Liver (tissue), 3 donors: ENCODE results near the gene CNBP.
A peak's percentile ranks its signal among the peaks of the same experiment; 100 is the strongest.

ENCODE experiments used
- EGR1 ChIP-seq, 2 donors: IDR thresholded peaks; 2 replicates each; pipeline ENCODE4 v1.6.1; 2016 to 2018; ENCODE audit warnings: antibody characterized with exemption in 2 of 2, low read depth in 2 of 2
- FOXA1 ChIP-seq: IDR thresholded peaks from 2 replicates; pipeline ENCODE4 v1.6.1; 2016; ENCODE audit warnings: antibody characterized with exemption
- FOXA2 ChIP-seq: IDR thresholded peaks from 2 replicates; pipeline ENCODE4 v1.6.1; 2016; ENCODE audit warnings: antibody characterized with exemption
- GABPA ChIP-seq, 2 donors: IDR thresholded peaks in 1 of 2; conservative IDR thresholded peaks in 1 of 2; 2 replicates each; pipeline ENCODE4 v1.6.1; 2016; ENCODE audit warnings: antibody characterized with exemption in 2 of 2, mild to moderate bottlenecking in 1 of 2, moderate library complexity in 1 of 2
- JUND ChIP-seq, 2 donors: IDR thresholded peaks; 2 replicates each; pipeline ENCODE4 v1.6.1; 2016; ENCODE audit warnings: antibody characterized with exemption in 2 of 2
- RAD21 ChIP-seq, 2 donors: IDR thresholded peaks; 2 replicates each; pipeline ENCODE4 v1.6.1; 2016; ENCODE audit warnings: antibody characterized with exemption in 2 of 2, mild to moderate bottlenecking in 2 of 2
- TAF1 ChIP-seq: conservative IDR thresholded peaks from 2 replicates; pipeline ENCODE4 v1.6.1; 2016; ENCODE audit warnings: antibody characterized with exemption, mild to moderate bottlenecking
- YY1 ChIP-seq: IDR thresholded peaks from 2 replicates; pipeline ENCODE4 v1.6.1; 2016; ENCODE audit warnings: antibody characterized with exemption, mild to moderate bottlenecking
- TF ChIP-seq, protein P1 (sequence below): IDR thresholded peaks from 2 replicates; pipeline ENCODE4 v1.6.1; 2016; ENCODE audit warnings: antibody characterized with exemption
- TF ChIP-seq, protein P2 (sequence below): IDR thresholded peaks from 2 replicates; pipeline ENCODE4 v1.6.1; 2016; ENCODE audit warnings: antibody characterized with exemption, mild to moderate bottlenecking
- TF ChIP-seq, protein P3 (sequence below): fragments of 150-350 bp; IDR thresholded peaks from 2 replicates; pipeline ENCODE4 v1.5.1; 2017; ENCODE audit warnings: improper control_type of control experiment, low read depth, low read length; ENCODE audit not compliant: missing input control
- TF ChIP-seq, protein P4 (sequence below): IDR thresholded peaks from 2 replicates; pipeline ENCODE4 v1.6.1; 2016; ENCODE audit warnings: antibody characterized with exemption
- TF ChIP-seq, protein P5 (sequence below): IDR thresholded peaks from 2 replicates; pipeline ENCODE4 v1.6.1; 2016; ENCODE audit warnings: antibody characterized with exemption
- donor health status: healthy.
- donor health status: healthy.

DNA sequence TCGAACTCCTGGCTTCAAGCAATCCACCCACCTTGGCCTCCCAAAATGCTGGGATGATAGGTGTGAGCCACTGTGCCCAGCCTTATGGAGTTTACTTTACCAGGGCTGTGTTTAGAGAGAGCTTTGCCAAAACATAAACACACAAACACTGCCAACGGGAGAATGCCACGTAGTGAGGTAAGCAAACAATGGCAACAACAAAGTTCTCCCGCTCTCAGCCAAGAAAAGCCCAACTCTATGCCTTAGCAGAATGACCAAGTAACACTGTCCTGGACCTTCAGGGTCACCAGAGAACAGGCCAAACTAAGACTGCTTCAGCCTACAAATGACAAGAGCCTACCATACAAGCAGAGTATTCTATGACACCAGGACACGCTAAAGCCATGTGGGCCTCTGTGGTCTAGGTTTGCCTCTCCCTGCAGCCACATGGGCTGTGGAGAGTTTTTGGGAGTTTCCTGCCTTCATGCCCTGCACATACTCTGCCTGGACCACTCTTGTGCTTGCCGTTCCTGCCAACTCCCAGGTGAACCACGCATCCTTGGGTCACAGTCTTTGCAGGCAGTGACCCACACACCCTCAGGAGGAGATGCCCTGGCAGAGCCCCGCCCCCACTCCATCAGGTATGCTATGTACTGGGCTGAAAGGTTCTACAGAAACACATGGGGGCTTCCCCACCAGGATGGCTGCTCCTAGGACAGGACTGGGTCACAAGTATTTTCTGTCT is 21.6 kb upstream of the CNBP start:
- TF ChIP-seq, protein P1, sequence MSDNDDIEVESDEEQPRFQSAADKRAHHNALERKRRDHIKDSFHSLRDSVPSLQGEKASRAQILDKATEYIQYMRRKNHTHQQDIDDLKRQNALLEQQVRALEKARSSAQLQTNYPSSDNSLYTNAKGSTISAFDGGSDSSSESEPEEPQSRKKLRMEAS = no peak
- TF ChIP-seq, protein P2, sequence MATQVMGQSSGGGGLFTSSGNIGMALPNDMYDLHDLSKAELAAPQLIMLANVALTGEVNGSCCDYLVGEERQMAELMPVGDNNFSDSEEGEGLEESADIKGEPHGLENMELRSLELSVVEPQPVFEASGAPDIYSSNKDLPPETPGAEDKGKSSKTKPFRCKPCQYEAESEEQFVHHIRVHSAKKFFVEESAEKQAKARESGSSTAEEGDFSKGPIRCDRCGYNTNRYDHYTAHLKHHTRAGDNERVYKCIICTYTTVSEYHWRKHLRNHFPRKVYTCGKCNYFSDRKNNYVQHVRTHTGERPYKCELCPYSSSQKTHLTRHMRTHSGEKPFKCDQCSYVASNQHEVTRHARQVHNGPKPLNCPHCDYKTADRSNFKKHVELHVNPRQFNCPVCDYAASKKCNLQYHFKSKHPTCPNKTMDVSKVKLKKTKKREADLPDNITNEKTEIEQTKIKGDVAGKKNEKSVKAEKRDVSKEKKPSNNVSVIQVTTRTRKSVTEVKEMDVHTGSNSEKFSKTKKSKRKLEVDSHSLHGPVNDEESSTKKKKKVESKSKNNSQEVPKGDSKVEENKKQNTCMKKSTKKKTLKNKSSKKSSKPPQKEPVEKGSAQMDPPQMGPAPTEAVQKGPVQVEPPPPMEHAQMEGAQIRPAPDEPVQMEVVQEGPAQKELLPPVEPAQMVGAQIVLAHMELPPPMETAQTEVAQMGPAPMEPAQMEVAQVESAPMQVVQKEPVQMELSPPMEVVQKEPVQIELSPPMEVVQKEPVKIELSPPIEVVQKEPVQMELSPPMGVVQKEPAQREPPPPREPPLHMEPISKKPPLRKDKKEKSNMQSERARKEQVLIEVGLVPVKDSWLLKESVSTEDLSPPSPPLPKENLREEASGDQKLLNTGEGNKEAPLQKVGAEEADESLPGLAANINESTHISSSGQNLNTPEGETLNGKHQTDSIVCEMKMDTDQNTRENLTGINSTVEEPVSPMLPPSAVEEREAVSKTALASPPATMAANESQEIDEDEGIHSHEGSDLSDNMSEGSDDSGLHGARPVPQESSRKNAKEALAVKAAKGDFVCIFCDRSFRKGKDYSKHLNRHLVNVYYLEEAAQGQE = no peak
- TF ChIP-seq, protein P3, sequence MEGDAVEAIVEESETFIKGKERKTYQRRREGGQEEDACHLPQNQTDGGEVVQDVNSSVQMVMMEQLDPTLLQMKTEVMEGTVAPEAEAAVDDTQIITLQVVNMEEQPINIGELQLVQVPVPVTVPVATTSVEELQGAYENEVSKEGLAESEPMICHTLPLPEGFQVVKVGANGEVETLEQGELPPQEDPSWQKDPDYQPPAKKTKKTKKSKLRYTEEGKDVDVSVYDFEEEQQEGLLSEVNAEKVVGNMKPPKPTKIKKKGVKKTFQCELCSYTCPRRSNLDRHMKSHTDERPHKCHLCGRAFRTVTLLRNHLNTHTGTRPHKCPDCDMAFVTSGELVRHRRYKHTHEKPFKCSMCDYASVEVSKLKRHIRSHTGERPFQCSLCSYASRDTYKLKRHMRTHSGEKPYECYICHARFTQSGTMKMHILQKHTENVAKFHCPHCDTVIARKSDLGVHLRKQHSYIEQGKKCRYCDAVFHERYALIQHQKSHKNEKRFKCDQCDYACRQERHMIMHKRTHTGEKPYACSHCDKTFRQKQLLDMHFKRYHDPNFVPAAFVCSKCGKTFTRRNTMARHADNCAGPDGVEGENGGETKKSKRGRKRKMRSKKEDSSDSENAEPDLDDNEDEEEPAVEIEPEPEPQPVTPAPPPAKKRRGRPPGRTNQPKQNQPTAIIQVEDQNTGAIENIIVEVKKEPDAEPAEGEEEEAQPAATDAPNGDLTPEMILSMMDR = no peak
- peak; percentile 56 for TF ChIP-seq YY1
- TF ChIP-seq TAF1 = no peak
- no peak for TF ChIP-seq RAD21 (IDR thresholded peaks at IDR 0.05)
- TF ChIP-seq, protein P4, sequence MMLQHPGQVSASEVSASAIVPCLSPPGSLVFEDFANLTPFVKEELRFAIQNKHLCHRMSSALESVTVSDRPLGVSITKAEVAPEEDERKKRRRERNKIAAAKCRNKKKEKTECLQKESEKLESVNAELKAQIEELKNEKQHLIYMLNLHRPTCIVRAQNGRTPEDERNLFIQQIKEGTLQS = no peak
- no peak for TF ChIP-seq GABPA (IDR thresholded peaks at IDR 0.05 in 1 of 2, conservative IDR thresholded peaks at IDR 0.05 in 1 of 2)
- TF ChIP-seq FOXA1 = peak; percentile 66
- TF ChIP-seq, protein P5, sequence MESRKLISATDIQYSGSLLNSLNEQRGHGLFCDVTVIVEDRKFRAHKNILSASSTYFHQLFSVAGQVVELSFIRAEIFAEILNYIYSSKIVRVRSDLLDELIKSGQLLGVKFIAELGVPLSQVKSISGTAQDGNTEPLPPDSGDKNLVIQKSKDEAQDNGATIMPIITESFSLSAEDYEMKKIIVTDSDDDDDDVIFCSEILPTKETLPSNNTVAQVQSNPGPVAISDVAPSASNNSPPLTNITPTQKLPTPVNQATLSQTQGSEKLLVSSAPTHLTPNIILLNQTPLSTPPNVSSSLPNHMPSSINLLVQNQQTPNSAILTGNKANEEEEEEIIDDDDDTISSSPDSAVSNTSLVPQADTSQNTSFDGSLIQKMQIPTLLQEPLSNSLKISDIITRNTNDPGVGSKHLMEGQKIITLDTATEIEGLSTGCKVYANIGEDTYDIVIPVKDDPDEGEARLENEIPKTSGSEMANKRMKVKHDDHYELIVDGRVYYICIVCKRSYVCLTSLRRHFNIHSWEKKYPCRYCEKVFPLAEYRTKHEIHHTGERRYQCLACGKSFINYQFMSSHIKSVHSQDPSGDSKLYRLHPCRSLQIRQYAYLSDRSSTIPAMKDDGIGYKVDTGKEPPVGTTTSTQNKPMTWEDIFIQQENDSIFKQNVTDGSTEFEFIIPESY = no peak
- peak in 1 of 2 donors; percentile 28 for TF ChIP-seq JUND (IDR thresholded peaks at IDR 0.05)
- no peak for TF ChIP-seq EGR1 (IDR thresholded peaks at IDR 0.05; ENCODE audit: low read depth in 2 of 2)
- TF ChIP-seq FOXA2 = peak; percentile 62
